ENCODE measurements around the gene PLA2G10. TPM values are rescaled to one million over a fixed set of nuclear protein-coding genes. Genes with fewer than 3 reads are reported as not detected.
"Not testable (repeated sequence)": the region's sequence is repeated elsewhere in the genome, so short reads cannot be mapped to it uniquely, and the experiment has no call there.

Gene PLA2G10
- total RNA-seq, 1 experiment from 2014 or later: 3.3 TPM

DNA sequence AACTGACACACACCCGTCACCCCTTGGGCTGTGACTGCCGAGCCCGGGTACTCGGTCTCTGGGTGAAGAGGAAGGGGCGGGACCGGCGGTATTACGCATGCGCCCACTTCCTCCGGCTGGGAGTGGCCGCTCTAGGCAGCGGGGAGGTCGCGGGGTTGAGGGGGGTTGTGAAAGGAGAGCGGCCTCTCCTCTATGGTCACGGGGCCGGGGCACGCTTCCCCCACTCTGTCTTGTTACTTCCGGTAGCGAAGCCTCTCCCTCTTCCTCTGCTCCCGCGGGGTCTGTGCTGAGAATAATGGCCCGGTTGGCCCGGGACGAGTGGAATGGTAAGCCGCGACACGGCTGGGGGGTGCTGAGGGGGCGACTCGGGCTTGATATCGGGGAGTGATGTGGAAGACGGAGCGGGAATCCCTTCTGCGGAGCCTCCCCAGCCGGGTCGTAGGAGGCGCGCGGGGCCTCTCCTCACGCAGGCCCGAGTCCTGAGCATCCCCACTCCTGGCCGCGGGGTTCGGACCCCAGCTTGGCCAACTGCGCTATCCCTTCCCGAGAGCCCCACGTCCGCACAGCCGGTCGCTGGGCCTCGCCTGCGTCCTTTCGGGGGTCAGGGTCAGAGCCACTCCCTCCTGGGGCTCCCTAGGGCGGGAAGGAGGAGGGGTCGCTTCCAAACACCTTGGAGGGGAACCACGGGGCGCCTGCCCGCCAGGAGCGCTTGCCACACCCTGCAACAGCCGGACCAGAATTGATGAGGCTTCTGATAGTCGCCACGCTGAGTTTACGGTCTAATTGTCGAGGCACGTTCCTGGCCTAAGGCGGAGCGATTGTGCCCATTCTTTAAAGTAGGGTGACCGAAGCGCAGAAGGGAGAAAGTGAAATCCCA, 61.2 kb downstream of the PLA2G10 start, which contains the start of gene BFAR:
BFAR (plus strand) TSS at position 259 of the 877 bp plus-strand sequence. CDS start 11,396 bp downstream, outside the sequence.
- peaks cover 56% of the 10 kb centered on the region for H3K4me1 Mint-ChIP-seq (ENCODE audit: low read depth, unreplicated experiment)

DNA sequence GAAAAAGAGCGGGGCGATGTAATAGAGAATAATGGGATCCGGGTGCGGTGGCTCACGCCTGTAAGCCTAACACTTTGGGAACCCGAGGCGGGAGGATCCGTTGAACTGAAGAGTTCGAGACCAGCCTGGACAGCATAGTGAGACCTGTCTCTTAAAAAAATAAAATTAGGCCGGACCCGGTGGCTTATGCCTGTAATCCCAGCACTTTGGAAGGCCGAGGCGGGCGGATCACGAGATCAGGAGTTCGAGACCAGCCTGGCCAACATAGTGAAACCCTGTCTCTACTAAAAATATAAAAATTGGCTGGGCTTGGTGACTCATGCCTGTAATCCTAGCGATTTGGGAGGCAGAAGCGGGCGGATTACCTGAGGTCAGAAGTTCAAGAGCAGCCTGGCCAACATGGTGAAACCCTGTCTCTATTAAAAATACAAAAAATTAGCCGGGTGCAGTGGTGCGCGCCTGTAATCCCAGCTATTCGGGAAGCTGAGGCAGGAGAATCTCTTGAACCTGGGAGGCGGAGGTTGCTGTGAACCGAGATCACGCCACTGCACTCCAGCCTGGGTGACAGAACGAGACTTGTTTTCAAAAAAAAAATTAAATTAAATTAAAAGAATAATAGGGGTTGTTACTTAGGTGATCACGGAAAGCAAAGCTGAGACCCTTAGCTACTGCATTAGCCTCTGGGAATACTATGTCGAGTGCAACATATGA, 63.3 kb downstream of the PLA2G10 start:
- CTCF ChIA-PET: interaction anchor here (0.7 to 1.2 kb wide), 2 partner anchors 10 to 711 kb away, joined by 3 read pairs; partner anchors contain the start of gene ERCC4
- BruUV-seq (replicated peaks); H3K9me3 Mint-ChIP-seq (ENCODE audit: low read depth, unreplicated experiment); H3K27me3 Mint-ChIP-seq (ENCODE audit: unreplicated experiment); DNase-seq; intact Hi-C loops (cut with micrococcal nuclease; ENCODE audit: unreplicated experiment): not testable (repeated sequence)
- Mint-ChIP-seq H3K4me3 (ENCODE audit: low read depth, unreplicated experiment) (peak overlapping the region; percentile 83), H3K27ac (ENCODE audit: unreplicated experiment) (peak overlapping the region; percentile 83), H3K36me3 (ENCODE audit: insufficient read depth, unreplicated experiment) (peaks cover 86% of the 10 kb centered on the region), H3K4me1 (ENCODE audit: low read depth, unreplicated experiment) (peaks cover 40% of the 10 kb centered on the region)

More for the DNA sequence above, 61.2 kb downstream of the PLA2G10 start, which contains the start of gene BFAR:
- peak within 1 kb of the TSS; percentile 98 for H3K4me3 Mint-ChIP-seq (ENCODE audit: low read depth, unreplicated experiment)
- BruUV-seq (replicated peaks): no TSS peak
- peak; percentile 99 for DNase-seq
- peak within 1 kb of the TSS; percentile 98 for H3K27ac Mint-ChIP-seq (ENCODE audit: unreplicated experiment)
- TF ChIP-seq, protein P1, sequence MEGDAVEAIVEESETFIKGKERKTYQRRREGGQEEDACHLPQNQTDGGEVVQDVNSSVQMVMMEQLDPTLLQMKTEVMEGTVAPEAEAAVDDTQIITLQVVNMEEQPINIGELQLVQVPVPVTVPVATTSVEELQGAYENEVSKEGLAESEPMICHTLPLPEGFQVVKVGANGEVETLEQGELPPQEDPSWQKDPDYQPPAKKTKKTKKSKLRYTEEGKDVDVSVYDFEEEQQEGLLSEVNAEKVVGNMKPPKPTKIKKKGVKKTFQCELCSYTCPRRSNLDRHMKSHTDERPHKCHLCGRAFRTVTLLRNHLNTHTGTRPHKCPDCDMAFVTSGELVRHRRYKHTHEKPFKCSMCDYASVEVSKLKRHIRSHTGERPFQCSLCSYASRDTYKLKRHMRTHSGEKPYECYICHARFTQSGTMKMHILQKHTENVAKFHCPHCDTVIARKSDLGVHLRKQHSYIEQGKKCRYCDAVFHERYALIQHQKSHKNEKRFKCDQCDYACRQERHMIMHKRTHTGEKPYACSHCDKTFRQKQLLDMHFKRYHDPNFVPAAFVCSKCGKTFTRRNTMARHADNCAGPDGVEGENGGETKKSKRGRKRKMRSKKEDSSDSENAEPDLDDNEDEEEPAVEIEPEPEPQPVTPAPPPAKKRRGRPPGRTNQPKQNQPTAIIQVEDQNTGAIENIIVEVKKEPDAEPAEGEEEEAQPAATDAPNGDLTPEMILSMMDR (IDR thresholded peaks at IDR 0.05; ENCODE audit: unreplicated experiment): no peak
- peaks cover 3% of the 10 kb centered on the region for H3K9me3 Mint-ChIP-seq (ENCODE audit: low read depth, unreplicated experiment)
- H3K36me3 Mint-ChIP-seq (ENCODE audit: insufficient read depth, unreplicated experiment): peaks cover 71% of the 10 kb centered on the region
- intact Hi-C loops (cut with micrococcal nuclease; ENCODE audit: unreplicated experiment): no loop called here
- H3K27me3 Mint-ChIP-seq (ENCODE audit: unreplicated experiment): no peaks in the 10 kb centered on the region
- CTCF ChIA-PET: interaction anchor here (0.6 kb wide), 1 partner anchor 412 kb away, joined by 7 read pairs; no protein-coding TSS in a partner anchor

GRCh38 chr16:14629919-14630619, 64.0 kb downstream of the PLA2G10 start, which contains the start of gene PARN:
Gene PARN, minus strand, starts transcription at chr16:14630260. Its CDS starts 135 bp downstream, at chr16:14630125.
- H3K9me3 Mint-ChIP-seq (ENCODE audit: low read depth, unreplicated experiment): peaks cover 3% of the 10 kb centered on the region
- H3K36me3 Mint-ChIP-seq (ENCODE audit: insufficient read depth, unreplicated experiment): peaks cover 91% of the 10 kb centered on the region
- TF ChIP-seq, protein P1 (IDR thresholded peaks at IDR 0.05; ENCODE audit: unreplicated experiment): no peak
- peak; percentile 99 for DNase-seq
- peak within 1 kb of the TSS; percentile 83 for H3K4me3 Mint-ChIP-seq (ENCODE audit: low read depth, unreplicated experiment)
- H3K27me3 Mint-ChIP-seq (ENCODE audit: unreplicated experiment): no peaks in the 10 kb centered on the region
- H3K4me1 Mint-ChIP-seq (ENCODE audit: low read depth, unreplicated experiment): peaks cover 33% of the 10 kb centered on the region
- BruUV-seq (replicated peaks): no TSS peak
- CTCF ChIA-PET: interaction anchor here (0.5 to 1.2 kb wide), 3 partner anchors 11 to 710 kb away, joined by 3 read pairs; partner anchors contain the start of gene ERCC4
- intact Hi-C loops (cut with micrococcal nuclease; ENCODE audit: unreplicated experiment): loop anchor here (5.0 kb wide), 1 partner anchor 83 kb away; no protein-coding TSS in a partner anchor
- H3K27ac Mint-ChIP-seq (ENCODE audit: unreplicated experiment): peak within 1 kb of the TSS; percentile 83

DNA sequence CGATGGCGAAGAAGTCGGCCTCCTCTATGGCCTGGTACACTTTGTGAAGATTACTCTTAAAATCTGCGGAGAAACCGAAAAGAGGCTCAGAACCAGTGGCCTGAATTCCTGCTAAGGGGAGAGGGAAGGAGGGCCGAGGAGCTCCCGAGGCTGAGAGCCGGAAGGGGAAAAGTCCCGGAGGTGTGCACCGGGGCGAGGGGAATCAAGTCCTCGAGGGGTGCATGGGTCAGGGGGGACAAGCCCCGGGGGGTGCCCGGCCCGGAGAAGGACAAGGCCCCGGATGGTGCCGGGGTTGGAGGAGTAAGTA, 64.5 kb downstream of the PLA2G10 start:
- TF ChIP-seq, protein P1 (IDR thresholded peaks at IDR 0.05; ENCODE audit: unreplicated experiment): no peak
- BruUV-seq (replicated peaks): no TSS peak
- Mint-ChIP-seq H3K9me3 (ENCODE audit: low read depth, unreplicated experiment) (peaks cover 3% of the 10 kb centered on the region), H3K4me3 (ENCODE audit: low read depth, unreplicated experiment) (peak overlapping the region; percentile 83), H3K27me3 (ENCODE audit: unreplicated experiment) (no peaks in the 10 kb centered on the region), H3K36me3 (ENCODE audit: insufficient read depth, unreplicated experiment) (peaks cover 91% of the 10 kb centered on the region), H3K4me1 (ENCODE audit: low read depth, unreplicated experiment) (peaks cover 28% of the 10 kb centered on the region), H3K27ac (ENCODE audit: unreplicated experiment) (peak overlapping the region; percentile 83)
- DNase-seq: no peak
- CTCF ChIA-PET: interaction anchor here (0.5 to 1.2 kb wide), 2 partner anchors 377 to 710 kb away, joined by 3 read pairs; partner anchors contain the start of gene ERCC4
- intact Hi-C loops (cut with micrococcal nuclease; ENCODE audit: unreplicated experiment): loop anchor here (5.0 kb wide), 1 partner anchor 82 kb away; no protein-coding TSS in a partner anchor

Data from Calu3 (cell line).